ENCODE data around the gene GGA2. TPM values are rescaled to one million over a fixed set of nuclear protein-coding genes. Genes with fewer than 3 reads are reported as not detected.
"Not testable (repeated sequence)": the region's sequence is repeated elsewhere in the genome, so short reads cannot be mapped to it uniquely, and the experiment has no call there.

Gene GGA2
- total RNA-seq, 5 donors from 2014 or later (not counting 1 experiment from before 2014, with no cell fraction given) = 84.0 to 146 (median 99.6) TPM

GRCh38 chr16:23485257-23485614 is 25.1 kb downstream of the GGA2 start:
- Mint-ChIP-seq H3K4me1 (peaks cover 0 to 4% (median 3%) of the 10 kb centered on the region in 3 donors), H3K4me3 (no peak overlapping the region), H3K27ac (no peak overlapping the region), H3K27me3 (no peaks in the 10 kb centered on the region), H3K9me3 (no peaks in the 10 kb centered on the region), H3K36me3 (peaks cover 58% of the 10 kb centered on the region)
- ChIA-PET CTCF (no interaction called here), POLR2A (interaction anchor here in 1 of 2 donors (0.6 kb wide), 1 partner anchor 74 kb away, joined by 4 read pairs; no protein-coding TSS in a partner anchor)
- Histone ChIP-seq H3K4me3 (ENCODE audit: control insufficient read depth in 1 of 2, extremely low read depth in 1 of 2, low read length in 1 of 2) (no peak overlapping the region), H3K4me1 (ENCODE audit: control insufficient read depth in 1 of 2, extremely low read depth in 1 of 2, insufficient read depth in 2 of 2, low read length in 2 of 2) (peaks cover 0 to 20% of the 10 kb centered on the region in 2 experiments), H3K27ac (ENCODE audit: low read length) (no peak overlapping the region), H3K9me3 (no peaks in the 10 kb centered on the region), H3K27me3 (replicated peaks in 1 of 2; ENCODE audit: control insufficient read depth in 2 of 2, extremely low read depth in 1 of 2, insufficient read depth in 2 of 2, low read length in 1 of 2) (no peaks in the 10 kb centered on the region), H3K36me3 (ENCODE audit: control insufficient read depth in 2 of 2, extremely low read depth in 1 of 2, insufficient read depth in 1 of 2, low read length in 1 of 2) (peaks cover 18 to 88% of the 10 kb centered on the region in 2 donors)
- no peak for DNase-seq
- 100% methylated on average over 2 of the region's 2 CpGs for WGBS (ENCODE audit: insufficient coverage)
- ATAC-seq (replicated peaks in 1 of 4) = no peak

- H3K27me3 Mint-ChIP-seq = no peaks in the 10 kb centered on the region
- ATAC-seq (replicated peaks in 1 of 4) = no peak
Measured at GRCh38 chr16:23484510-23485256, 25.6 kb downstream of the GGA2 start.

GRCh38 chr16:23483492-23483891 is 26.8 kb downstream of the GGA2 start:
- H3K4me1 Mint-ChIP-seq; H3K9me3 Mint-ChIP-seq; H3K27me3 Mint-ChIP-seq; H3K9me3 ChIP-seq; POLR2A ChIA-PET; CTCF ChIA-PET; H3K4me3 ChIP-seq (ENCODE audit: control insufficient read depth in 1 of 2, extremely low read depth in 1 of 2, low read length in 1 of 2); H3K27me3 ChIP-seq (replicated peaks in 1 of 2; ENCODE audit: control insufficient read depth in 2 of 2, extremely low read depth in 1 of 2, insufficient read depth in 2 of 2, low read length in 1 of 2): not testable (repeated sequence)
- Mint-ChIP-seq H3K36me3 (peaks cover 66% of the 10 kb centered on the region), H3K4me3 (peak overlapping the region in 1 of 3 donors; percentile 46), H3K27ac (peak overlapping the region; percentile 56 to 66)
- peak in 9 of 35 experiments; percentile 2 to 49 (median 14) for DNase-seq
- ATAC-seq (replicated peaks in 1 of 4) = peak in 1 of 4 experiments; percentile 41
- H3K36me3 ChIP-seq (ENCODE audit: control insufficient read depth in 2 of 2, extremely low read depth in 1 of 2, insufficient read depth in 1 of 2, low read length in 1 of 2) = peaks cover 27 to 88% of the 10 kb centered on the region in 2 donors
- peak overlapping the region; percentile 81 for H3K27ac ChIP-seq (ENCODE audit: low read length)
- H3K4me1 ChIP-seq (ENCODE audit: control insufficient read depth in 1 of 2, extremely low read depth in 1 of 2, insufficient read depth in 2 of 2, low read length in 2 of 2) = peaks cover 0 to 20% of the 10 kb centered on the region in 2 experiments
- 72% methylated on average over 8 of the region's 8 CpGs for WGBS (ENCODE audit: insufficient coverage)

More at GRCh38 chr16:23484510-23485256, 25.6 kb downstream of the GGA2 start:
- Mint-ChIP-seq H3K9me3 (no peaks in the 10 kb centered on the region), H3K4me3 (no peak overlapping the region), H3K4me1 (peaks cover 0 to 4% (median 3%) of the 10 kb centered on the region in 3 donors), H3K27ac (no peak overlapping the region), H3K36me3 (peaks cover 58% of the 10 kb centered on the region)
- DNase-seq = no peak
- ChIA-PET POLR2A (no interaction called here), CTCF (no interaction called here)
- 100% methylated on average over 3 of the region's 8 CpGs for WGBS (ENCODE audit: insufficient coverage)
- Histone ChIP-seq H3K4me3 (ENCODE audit: control insufficient read depth in 1 of 2, extremely low read depth in 1 of 2, low read length in 1 of 2) (no peak overlapping the region), H3K27me3 (replicated peaks in 1 of 2; ENCODE audit: control insufficient read depth in 2 of 2, extremely low read depth in 1 of 2, insufficient read depth in 2 of 2, low read length in 1 of 2) (no peaks in the 10 kb centered on the region), H3K36me3 (ENCODE audit: control insufficient read depth in 2 of 2, extremely low read depth in 1 of 2, insufficient read depth in 1 of 2, low read length in 1 of 2) (peaks cover 20 to 88% of the 10 kb centered on the region in 2 donors), H3K4me1 (ENCODE audit: control insufficient read depth in 1 of 2, extremely low read depth in 1 of 2, insufficient read depth in 2 of 2, low read length in 2 of 2) (peaks cover 0 to 20% of the 10 kb centered on the region in 2 experiments), H3K27ac (ENCODE audit: low read length) (no peak overlapping the region), H3K9me3 (no peaks in the 10 kb centered on the region)

- peaks cover 70% of the 10 kb centered on the region for H3K36me3 Mint-ChIP-seq
- WGBS (ENCODE audit: insufficient coverage) = 76% methylated on average over 13 of the region's 14 CpGs
- no peaks in the 10 kb centered on the region for H3K27me3 ChIP-seq (replicated peaks in 1 of 2; ENCODE audit: control insufficient read depth in 2 of 2, extremely low read depth in 1 of 2, insufficient read depth in 2 of 2, low read length in 1 of 2)
- H3K27me3 Mint-ChIP-seq = no peaks in the 10 kb centered on the region
- ChIA-PET CTCF (interaction anchor here (0.8 to 1.0 kb wide), 2 partner anchors 22 to 111 kb away, joined by 3 read pairs; no protein-coding TSS in a partner anchor), POLR2A (interaction anchor here (0.5 to 1.1 kb wide), 3 partner anchors 22 to 30 kb away, joined by 3 to 6 read pairs (median 5); no protein-coding TSS in a partner anchor)
- peak overlapping the region; percentile 56 to 78 for H3K27ac Mint-ChIP-seq
- peak overlapping the region; percentile 81 for H3K27ac ChIP-seq (ENCODE audit: low read length)
- H3K36me3 ChIP-seq (ENCODE audit: control insufficient read depth in 2 of 2, extremely low read depth in 1 of 2, insufficient read depth in 1 of 2, low read length in 1 of 2) = peaks cover 25 to 86% of the 10 kb centered on the region in 2 donors
- no peaks in the 10 kb centered on the region for H3K9me3 ChIP-seq
- ATAC-seq (replicated peaks in 1 of 4) = peak in 3 of 4 experiments; percentile 31 to 85 (median 84)
- DNase-seq = peak in 34 of 35 experiments; percentile 2 to 85 (median 50)
- H3K4me3 ChIP-seq (ENCODE audit: control insufficient read depth in 1 of 2, extremely low read depth in 1 of 2, low read length in 1 of 2) = no peak overlapping the region
- H3K4me3 Mint-ChIP-seq = peak overlapping the region in 2 of 3 donors; percentile 25 to 46
- H3K4me1 ChIP-seq (ENCODE audit: control insufficient read depth in 1 of 2, extremely low read depth in 1 of 2, insufficient read depth in 2 of 2, low read length in 2 of 2) = peaks cover 0 to 20% of the 10 kb centered on the region in 2 experiments
- peaks cover 0 to 4% (median 3%) of the 10 kb centered on the region in 3 donors for H3K4me1 Mint-ChIP-seq
- H3K9me3 Mint-ChIP-seq = no peaks in the 10 kb centered on the region
Measured at GRCh38 chr16:23482778-23483177, 27.5 kb downstream of the GGA2 start.

- Histone ChIP-seq H3K4me3 (ENCODE audit: control insufficient read depth in 1 of 2, extremely low read depth in 1 of 2, low read length in 1 of 2) (no peak overlapping the region), H3K27me3 (replicated peaks in 1 of 2; ENCODE audit: control insufficient read depth in 2 of 2, extremely low read depth in 1 of 2, insufficient read depth in 2 of 2, low read length in 1 of 2) (no peaks in the 10 kb centered on the region), H3K27ac (ENCODE audit: low read length) (no peak overlapping the region), H3K36me3 (ENCODE audit: control insufficient read depth in 2 of 2, extremely low read depth in 1 of 2, insufficient read depth in 1 of 2, low read length in 1 of 2) (peaks cover 29 to 85% of the 10 kb centered on the region in 2 donors), H3K4me1 (ENCODE audit: control insufficient read depth in 1 of 2, extremely low read depth in 1 of 2, insufficient read depth in 2 of 2, low read length in 2 of 2) (peaks cover 0 to 20% of the 10 kb centered on the region in 2 experiments), H3K9me3 (no peaks in the 10 kb centered on the region)
- ChIA-PET POLR2A (interaction anchor here in 1 of 2 donors (0.6 kb wide), 1 partner anchor 121 kb away, joined by 5 read pairs; no protein-coding TSS in a partner anchor), CTCF (no interaction called here)
- 100% methylated on average over 2 of the region's 4 CpGs for WGBS (ENCODE audit: insufficient coverage)
- peaks cover 0 to 4% (median 3%) of the 10 kb centered on the region in 3 donors for H3K4me1 Mint-ChIP-seq
- H3K4me3 Mint-ChIP-seq = no peak overlapping the region
- no peak for ATAC-seq (replicated peaks in 1 of 4)
- peaks cover 65% of the 10 kb centered on the region for H3K36me3 Mint-ChIP-seq
- H3K27ac Mint-ChIP-seq = no peak overlapping the region
- H3K27me3 Mint-ChIP-seq = no peaks in the 10 kb centered on the region
- no peaks in the 10 kb centered on the region for H3K9me3 Mint-ChIP-seq
- DNase-seq = no peak
Measured at GRCh38 chr16:23480257-23480656, 30.0 kb downstream of the GGA2 start.

GRCh38 chr16:23479138-23479537 is 31.2 kb downstream of the GGA2 start:
- Mint-ChIP-seq H3K36me3 (peaks cover 60% of the 10 kb centered on the region), H3K4me3 (no peak overlapping the region), H3K9me3 (no peaks in the 10 kb centered on the region), H3K27me3 (no peaks in the 10 kb centered on the region), H3K4me1 (peaks cover 0 to 4% (median 3%) of the 10 kb centered on the region in 3 donors), H3K27ac (peak overlapping the region in 1 of 2 donors; percentile 55)
- Histone ChIP-seq H3K9me3 (no peaks in the 10 kb centered on the region), H3K4me1 (ENCODE audit: control insufficient read depth in 1 of 2, extremely low read depth in 1 of 2, insufficient read depth in 2 of 2, low read length in 2 of 2) (peaks cover 0 to 20% of the 10 kb centered on the region in 2 experiments), H3K4me3 (ENCODE audit: control insufficient read depth in 1 of 2, extremely low read depth in 1 of 2, low read length in 1 of 2) (no peak overlapping the region), H3K27me3 (replicated peaks in 1 of 2; ENCODE audit: control insufficient read depth in 2 of 2, extremely low read depth in 1 of 2, insufficient read depth in 2 of 2, low read length in 1 of 2) (no peaks in the 10 kb centered on the region), H3K36me3 (ENCODE audit: control insufficient read depth in 2 of 2, extremely low read depth in 1 of 2, insufficient read depth in 1 of 2, low read length in 1 of 2) (peaks cover 29 to 87% of the 10 kb centered on the region in 2 donors), H3K27ac (ENCODE audit: low read length) (no peak overlapping the region)
- ATAC-seq (replicated peaks in 1 of 4) = no peak
- WGBS (ENCODE audit: insufficient coverage) = 94% methylated on average over 3 of the region's 3 CpGs
- DNase-seq = no peak
- ChIA-PET CTCF (no interaction called here), POLR2A (no interaction called here)
